H1 (cell line): Measurements from ENCODE around the gene ADAMTS13. TPM values are rescaled to one million over a fixed set of nuclear protein-coding genes. Genes with fewer than 3 reads are reported as not detected.

Experiments used
- ASH2L ChIP-seq: fragments of 200-600, 300-600 bp; sonication (generic); IDR thresholded peaks from one replicate; pipeline ENCODE4 v1.7.1; 2017; ENCODE audit warnings: low read length
- BACH1 ChIP-seq: IDR thresholded peaks from 2 replicates; pipeline ENCODE4 v1.6.1; 2012; ENCODE audit warnings: low read length, improper control_type of control experiment
- BCL11A ChIP-seq, 2 experiments: IDR thresholded peaks; one replicate each; pipeline ENCODE4 v1.6.1; 2011; ENCODE audit warnings: low read depth in 2 of 2, low read length in 2 of 2, mild to moderate bottlenecking in 2 of 2
- CBX8 ChIP-seq: fragments of 300-800, 300-1000 bp; sonication (generic); IDR thresholded peaks from 2 replicates; pipeline ENCODE4 v1.7.1; 2016; ENCODE audit warnings: low read depth, low read length, borderline replicate concordance
- CTBP2 ChIP-seq: IDR thresholded peaks from 2 replicates; pipeline ENCODE4 v1.7.0; 2011; ENCODE audit warnings: borderline replicate concordance, mild to moderate bottlenecking, moderate library complexity, mixed read lengths, low read length; ENCODE audit not compliant: insufficient read depth, insufficient read length
- KDM4A ChIP-seq: IDR thresholded peaks from one replicate; pipeline ENCODE4 v1.7.1; 2012; ENCODE audit warnings: low read depth, mild to moderate bottlenecking, moderate library complexity, low read length, inconsistent platforms; ENCODE audit not compliant: severe bottlenecking
- RAD21 ChIP-seq, 2 experiments: IDR thresholded peaks in 1 of 2; conservative IDR thresholded peaks in 1 of 2; 2 replicates each; pipeline ENCODE4 v1.6.1; 2011; ENCODE audit warnings: low read depth in 2 of 2, low read length in 2 of 2, improper control_type of control experiment in 1 of 2, inconsistent platforms in 1 of 2, mild to moderate bottlenecking in 1 of 2, moderate library complexity in 1 of 2
- polyA plus RNA-seq, 7 experiments: library from polyadenylated mRNA; depleted of rRNA in 3 of 7; stranded (reverse) in 5 of 7; unstranded in 2 of 7; fragments of >200 nt in 5 of 7; fragments of 200-250 nt in 2 of 7; gene quantifications; 1 replicate in 5 of 7; 2 replicates in 1 of 7; 4 replicates in 1 of 7; pipeline versions ENCODE4 v1.2.1 to v1.2.3, GENCODE V29; 2011 to 2013; ENCODE audit warnings: missing spikeins in 2 of 7, mixed read lengths in 2 of 7
- total RNA-seq: library from RNA; stranded (reverse); fragmentation: NEBNext Ultra II Directional; extraction: Animal tissue kit (Norgen Biotek cat#: 25700); gene quantifications from 2 replicates; pipeline ENCODE4 v1.2.1, GENCODE V29; 2021
- TF ChIP-seq, protein P1 (sequence below): IDR thresholded peaks from 2 replicates; pipeline ENCODE4 v1.6.1; 2012; ENCODE audit warnings: inconsistent platforms
- TF ChIP-seq, protein P2 (sequence below), 3 experiments: IDR thresholded peaks; 1 replicate in 2 of 3; 2 replicates in 1 of 3; pipeline versions ENCODE4 v1.5.1 to v1.6.1; 2011; ENCODE audit warnings: low read length in 3 of 3, mild to moderate bottlenecking in 3 of 3, inconsistent platforms in 2 of 3, low read depth in 1 of 3, moderate library complexity in 1 of 3; ENCODE audit not compliant: insufficient read depth in 1 of 3; ENCODE audit errors: control extremely low read depth in 1 of 3

ADAMTS13 gene
- total and polyA plus RNA-seq, 2 of the 8 experiments (the other 6 are each of a cell fraction or from before 2014, with no cell fraction given), result 4.4 to 5.8 TPM

GRCh38 chr9:133429641-133430161 is 7.5 kb downstream of the ADAMTS13 start (continued):
- TF ChIP-seq, protein P1, sequence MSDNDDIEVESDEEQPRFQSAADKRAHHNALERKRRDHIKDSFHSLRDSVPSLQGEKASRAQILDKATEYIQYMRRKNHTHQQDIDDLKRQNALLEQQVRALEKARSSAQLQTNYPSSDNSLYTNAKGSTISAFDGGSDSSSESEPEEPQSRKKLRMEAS, result peak; percentile 95
- TF ChIP-seq BACH1 (peak; percentile 23; the same call in 1 of the 2 replicates), BCL11A (IDR thresholded peaks at IDR 0.05; ENCODE audit: low read depth in 2 of 2, low read length in 2 of 2) (no peak), KDM4A (peak; percentile 71), RAD21 (IDR thresholded peaks at IDR 0.05 in 1 of 2, conservative IDR thresholded peaks at IDR 0.05 in 1 of 2; ENCODE audit: low read depth in 2 of 2, low read length in 2 of 2) (peak; percentile 1 to 29; a peak in 2 of 4 replicates), CBX8 (no peak), ASH2L (peak; percentile 93), CTBP2 (peak; percentile 82)
- TF ChIP-seq, protein P2, sequence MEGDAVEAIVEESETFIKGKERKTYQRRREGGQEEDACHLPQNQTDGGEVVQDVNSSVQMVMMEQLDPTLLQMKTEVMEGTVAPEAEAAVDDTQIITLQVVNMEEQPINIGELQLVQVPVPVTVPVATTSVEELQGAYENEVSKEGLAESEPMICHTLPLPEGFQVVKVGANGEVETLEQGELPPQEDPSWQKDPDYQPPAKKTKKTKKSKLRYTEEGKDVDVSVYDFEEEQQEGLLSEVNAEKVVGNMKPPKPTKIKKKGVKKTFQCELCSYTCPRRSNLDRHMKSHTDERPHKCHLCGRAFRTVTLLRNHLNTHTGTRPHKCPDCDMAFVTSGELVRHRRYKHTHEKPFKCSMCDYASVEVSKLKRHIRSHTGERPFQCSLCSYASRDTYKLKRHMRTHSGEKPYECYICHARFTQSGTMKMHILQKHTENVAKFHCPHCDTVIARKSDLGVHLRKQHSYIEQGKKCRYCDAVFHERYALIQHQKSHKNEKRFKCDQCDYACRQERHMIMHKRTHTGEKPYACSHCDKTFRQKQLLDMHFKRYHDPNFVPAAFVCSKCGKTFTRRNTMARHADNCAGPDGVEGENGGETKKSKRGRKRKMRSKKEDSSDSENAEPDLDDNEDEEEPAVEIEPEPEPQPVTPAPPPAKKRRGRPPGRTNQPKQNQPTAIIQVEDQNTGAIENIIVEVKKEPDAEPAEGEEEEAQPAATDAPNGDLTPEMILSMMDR (IDR thresholded peaks at IDR 0.05; ENCODE audit: control extremely low read depth in 1 of 3, insufficient read depth in 1 of 3, low read depth in 1 of 3, low read length in 3 of 3), result peak in 2 of 3 experiments; percentile 55 to 68; a peak in 3 of 4 replicates
- TF ChIP-seq, all 59 proteins: peak for 15
